GM18868 (cell line): ENCODE data around the gene DRGX.

Experiments
- ATAC-seq: cut with Tn5 transposase; IDR thresholded peaks from one replicate; pipeline ENCODE4 v1.9.1; 2021; ENCODE audit warnings: mild to moderate bottlenecking, moderate library complexity; ENCODE audit not compliant: unreplicated experiment

Gene DRGX

GRCh38 chr10:49363309-49364031, 32.4 kb downstream of the DRGX start:
- no peak for ATAC-seq

DNA sequence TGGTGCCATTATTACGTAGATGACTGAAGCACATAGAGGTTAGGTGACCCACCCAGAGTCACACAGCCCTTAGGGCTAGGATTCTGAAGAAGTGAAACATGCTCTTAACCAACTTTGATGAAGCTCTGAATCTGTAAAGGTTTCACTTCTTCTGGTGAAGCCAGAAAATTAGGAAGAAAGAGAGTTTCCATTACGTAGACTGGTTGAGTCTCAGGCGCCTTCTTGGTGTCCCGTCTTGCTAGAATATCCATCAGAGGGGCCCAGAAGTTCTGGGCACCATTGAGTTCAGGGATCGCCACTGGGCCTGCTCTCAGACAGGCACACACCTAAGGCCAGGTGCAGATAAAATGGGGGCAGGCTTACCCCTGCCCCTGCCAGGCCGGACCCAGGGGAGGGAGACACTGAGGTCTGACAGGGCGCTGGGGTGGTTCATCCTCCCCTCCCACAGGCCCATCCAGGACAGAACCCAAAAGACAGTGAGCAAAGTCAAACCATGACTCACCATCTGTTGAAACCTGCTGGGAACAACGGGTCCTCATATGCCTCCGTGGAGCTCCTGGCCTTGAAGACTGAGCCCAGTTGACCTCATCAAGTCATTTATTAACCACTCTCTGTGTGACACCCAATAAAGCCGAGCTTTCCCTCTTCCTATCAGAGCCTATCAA, 33.2 kb downstream of the DRGX start:
- ATAC-seq = peak; percentile 95

GRCh38 chr10:49361735-49362568, 33.9 kb downstream of the DRGX start:
- no peak for ATAC-seq

- ATAC-seq = no peak
Observed at GRCh38 chr10:49361178-49361554, 34.7 kb downstream of the DRGX start.

DNA sequence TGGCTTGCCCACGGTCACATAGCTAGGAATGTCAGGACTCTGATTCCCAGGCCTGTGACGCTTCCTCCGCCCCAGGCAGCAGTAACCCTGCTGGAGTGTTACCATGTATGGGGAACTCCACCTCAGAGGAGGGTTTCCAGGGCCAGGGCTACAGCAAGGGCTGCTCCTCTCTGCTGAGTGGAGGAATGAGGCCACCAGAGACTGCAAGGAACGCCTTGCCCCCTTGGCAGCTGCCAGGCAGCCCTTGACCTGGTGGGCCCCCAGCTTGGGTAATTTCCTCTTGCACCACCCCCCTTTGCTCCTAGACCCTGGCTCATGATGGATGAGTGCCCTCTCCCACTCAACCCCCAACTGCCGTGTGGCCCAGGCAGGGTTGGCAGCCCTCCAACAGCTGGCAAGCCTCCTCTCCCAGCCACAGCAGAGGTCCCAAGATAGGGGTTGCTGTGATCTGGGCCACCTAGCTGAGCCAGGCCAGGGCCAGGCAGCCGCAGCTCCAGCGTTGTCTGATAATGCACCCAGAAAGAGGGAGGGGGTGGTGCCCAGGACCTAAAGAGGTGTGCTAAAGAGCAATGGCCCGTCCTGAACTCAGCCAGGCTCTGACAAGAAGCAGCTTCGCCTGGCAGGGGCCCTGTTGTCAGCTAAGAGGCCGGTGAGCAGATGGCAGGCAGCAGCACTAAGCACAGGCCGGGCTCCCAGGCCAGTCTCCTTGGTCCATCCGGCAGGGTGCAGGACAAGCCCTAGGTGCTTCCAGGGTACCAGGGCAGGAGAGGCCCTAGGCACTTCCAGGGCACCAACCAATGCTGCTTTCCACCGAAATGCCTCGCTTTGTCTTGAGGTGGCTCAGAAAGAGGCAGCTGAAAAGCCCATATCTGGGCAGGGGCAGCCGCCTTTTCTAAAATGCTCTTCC, 35.4 kb downstream of the DRGX start:
- ATAC-seq = no peak

DNA sequence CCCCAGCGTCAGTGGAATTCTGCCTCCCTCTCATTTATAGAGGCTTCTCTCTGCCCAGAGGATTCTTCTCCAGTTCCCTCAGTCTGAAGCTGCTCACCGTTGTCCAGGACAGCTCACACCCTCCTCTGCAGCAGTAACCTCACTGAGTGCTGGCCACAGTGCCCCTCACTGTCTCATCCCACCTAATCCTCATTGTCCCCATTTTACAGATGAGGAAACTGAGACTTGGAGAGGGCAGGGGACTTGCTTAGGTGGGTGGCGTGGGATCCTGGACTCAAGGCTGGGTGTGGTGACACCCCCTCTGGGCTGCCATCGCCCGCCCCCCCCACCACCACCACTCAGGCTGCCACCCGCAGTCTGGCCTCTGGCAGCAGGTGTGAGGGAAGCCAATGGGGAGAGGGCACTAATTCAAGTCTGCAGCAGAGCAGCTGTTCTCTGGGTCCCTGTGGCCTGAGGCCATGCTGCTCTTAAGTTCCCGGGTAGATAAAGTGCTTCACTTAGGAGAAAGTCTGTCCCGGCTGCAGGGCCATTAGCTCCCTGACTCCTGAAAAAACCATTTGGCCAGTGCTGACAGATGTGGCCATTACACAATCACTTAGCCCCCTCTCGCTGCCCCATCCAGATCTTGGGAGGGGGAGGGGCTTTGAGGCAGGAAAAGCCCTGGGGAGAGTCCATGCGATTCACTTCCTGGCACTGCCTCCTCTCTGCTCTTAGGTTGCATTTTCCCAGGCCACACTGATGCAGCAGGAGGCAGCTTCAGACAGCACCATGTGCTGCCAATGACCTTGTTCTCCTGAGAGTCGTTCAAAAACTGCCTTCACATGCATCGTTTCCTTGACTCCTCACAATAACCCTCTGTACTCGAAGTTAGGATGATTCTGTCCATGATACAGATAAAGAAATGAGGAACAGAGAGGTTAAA, 36.3 kb downstream of the DRGX start:
- ATAC-seq = no peak

DNA sequence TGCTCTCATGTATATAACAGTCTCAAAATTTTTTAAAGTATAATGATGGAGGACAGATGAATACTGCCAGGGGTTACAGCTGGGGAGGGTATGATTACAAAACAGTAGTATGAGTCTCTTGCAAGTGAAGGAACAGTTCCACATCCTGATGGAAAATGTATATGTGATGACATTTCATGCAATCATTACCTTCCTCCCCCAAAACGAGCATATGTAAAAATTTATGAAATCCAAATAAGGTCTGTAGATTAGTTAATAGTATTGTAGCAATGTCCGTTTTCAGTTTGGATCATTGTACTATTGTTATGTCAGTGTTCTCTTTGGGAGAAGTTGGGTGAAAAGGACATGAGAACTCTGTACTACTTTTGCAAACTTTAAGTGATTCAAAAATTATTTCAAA, 38.0 kb downstream of the DRGX start:
- no peak for ATAC-seq

DNA sequence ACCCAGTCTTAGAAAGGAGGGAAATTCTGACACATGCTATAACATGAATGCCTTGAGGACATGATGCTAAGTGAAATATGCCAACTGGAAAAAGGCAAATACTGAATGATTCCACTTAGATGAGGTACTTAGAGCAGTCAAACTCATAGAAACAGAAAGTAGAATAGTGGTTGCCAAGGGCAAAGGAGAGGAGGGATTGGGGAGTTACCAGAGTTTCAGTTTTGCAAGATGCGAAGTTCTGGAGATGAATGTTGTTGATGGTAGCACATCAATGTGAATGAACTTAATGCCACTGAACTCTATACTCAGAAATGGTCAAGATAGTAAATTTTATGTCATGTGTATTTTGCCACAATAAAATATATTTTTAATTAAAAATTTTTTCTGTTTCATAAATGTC, 38.9 kb downstream of the DRGX start:
- peak; percentile 70 for ATAC-seq

GRCh38 chr10:49356181-49356580, 39.7 kb downstream of the DRGX start:
- ATAC-seq = no peak

DNA sequence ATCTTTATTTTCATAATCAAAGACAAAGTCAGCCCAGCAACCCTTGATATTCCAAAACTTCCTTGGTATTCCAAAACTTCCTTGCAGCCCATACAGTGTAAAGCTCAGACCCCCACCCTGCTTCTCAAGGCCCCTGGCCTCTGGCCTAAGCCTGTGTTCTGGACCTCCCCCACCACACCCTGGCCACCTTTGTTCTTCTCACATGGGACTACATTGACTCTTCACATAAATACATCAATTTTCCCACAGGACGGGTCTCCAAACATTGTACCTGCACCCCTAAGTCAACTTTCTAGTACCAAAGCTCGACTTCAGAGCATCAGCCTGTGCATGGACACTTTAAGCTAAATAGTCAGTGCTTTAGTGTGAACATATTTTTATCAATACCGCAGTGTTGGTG, 40.7 kb downstream of the DRGX start:
- ATAC-seq = no peak

GRCh38 chr10:49354593-49354992, 41.3 kb downstream of the DRGX start:
- no peak for ATAC-seq

DNA sequence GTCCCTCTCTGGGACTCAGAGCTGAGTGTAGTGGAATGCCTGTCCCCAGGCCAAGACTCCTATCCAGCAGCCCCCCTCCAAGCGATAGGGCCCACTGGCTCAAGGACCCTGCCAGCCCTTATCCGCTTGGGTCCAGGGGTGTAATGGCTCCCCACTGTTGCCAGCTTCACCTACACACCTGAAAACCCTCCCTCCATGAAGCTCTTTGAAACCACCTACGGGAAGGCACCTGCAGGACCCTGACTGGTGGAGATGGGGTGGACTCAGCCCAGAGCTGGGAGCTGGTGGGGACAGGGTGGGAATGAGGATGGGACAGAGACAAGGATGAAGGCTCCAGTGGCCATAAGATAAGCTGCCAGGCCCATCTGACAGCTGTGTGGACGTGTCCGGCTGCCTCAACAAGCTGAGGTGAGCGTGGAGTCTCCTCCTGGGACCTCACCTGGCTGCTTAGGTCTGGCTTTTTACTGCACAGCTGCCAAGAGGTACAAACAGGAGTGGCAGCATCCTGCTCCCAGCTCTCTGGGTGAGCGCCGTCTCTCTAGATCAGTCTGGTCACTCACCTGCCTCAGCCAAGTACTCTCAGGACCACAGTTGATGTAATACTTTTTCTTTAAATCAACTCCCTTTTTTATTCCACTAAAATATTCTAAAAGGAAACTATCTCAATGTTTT, 41.9 kb downstream of the DRGX start:
- no peak for ATAC-seq

- no peak for ATAC-seq
Observed at GRCh38 chr10:49353026-49353894, 42.6 kb downstream of the DRGX start.

DNA sequence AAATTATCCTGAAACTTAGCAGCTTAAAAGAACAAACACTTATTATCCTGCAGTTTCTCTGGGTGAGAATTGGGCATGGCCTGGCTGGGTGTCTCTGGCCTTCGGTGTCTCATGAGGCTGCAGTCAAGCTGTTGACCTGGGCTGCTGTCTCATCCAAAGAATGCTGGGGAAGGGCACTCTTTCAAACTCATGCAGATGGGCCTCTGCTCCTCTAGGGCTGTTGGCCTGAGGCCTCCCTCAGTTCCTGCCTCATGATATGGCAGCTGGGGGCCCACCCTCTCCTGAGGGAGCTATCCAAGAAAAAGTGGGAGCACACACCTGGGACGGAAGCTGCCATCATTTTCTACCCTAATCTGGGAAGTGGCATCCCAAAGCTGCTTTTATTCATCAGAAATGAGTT, 43.6 kb downstream of the DRGX start:
- ATAC-seq = no peak

- ATAC-seq = no peak
Observed at GRCh38 chr10:49351669-49352068, 44.2 kb downstream of the DRGX start.

DNA sequence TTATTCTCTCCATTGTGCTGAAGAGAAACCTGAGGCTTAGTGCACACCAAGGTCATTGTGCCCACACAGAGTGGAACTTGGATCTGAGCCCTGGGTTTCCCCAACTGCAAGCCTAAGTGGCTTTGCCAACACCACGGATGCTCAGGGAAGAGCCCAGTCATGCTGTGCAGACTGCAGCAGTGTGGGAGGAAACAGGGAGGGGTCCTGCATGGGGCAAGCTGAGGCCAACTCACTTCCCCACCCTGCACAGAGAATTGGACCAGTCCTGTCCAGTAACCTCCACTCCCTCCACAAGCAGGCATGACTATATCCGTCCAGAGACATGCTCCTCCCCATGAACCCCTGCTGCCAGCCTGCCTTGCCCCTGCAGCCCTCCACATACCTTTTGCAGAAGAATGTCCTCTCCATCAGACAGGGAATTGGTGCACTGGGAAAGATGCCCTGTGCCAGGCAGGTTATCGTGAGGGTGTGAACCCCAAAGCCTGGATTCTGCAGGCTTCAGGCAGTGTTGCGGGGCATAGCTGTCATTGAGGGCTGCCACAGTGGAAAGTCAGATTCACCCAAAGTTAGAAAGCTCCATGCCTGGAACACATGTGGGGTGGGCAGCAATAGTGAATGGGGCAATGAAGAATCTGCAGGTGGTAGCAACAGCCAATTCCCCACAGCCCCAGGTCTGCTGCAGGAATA, 44.9 kb downstream of the DRGX start:
- no peak for ATAC-seq

GRCh38 chr10:49350138-49350537, 45.8 kb downstream of the DRGX start:
- no peak for ATAC-seq

GRCh38 chr10:49349390-49349789, 46.5 kb downstream of the DRGX start:
- no peak for ATAC-seq
